Head of caudate nucleus (tissue), 42 donors: ENCODE measurements around the gene SERPINB12.

Experiments used
- DNase-seq, 42 donors: peaks; one replicate each; pipeline versions ENCODE4 v3.0.0 to v3.0.0-alpha.2; 2020 to 2021; ENCODE audit warnings: mixed read lengths in 7 of 42
- intact Hi-C: fragments of 100-400 bp; cut with DNase I; formaldehyde crosslinking; loops from one replicate; pipeline ENCODE4 v1.15.0; 2022

The SERPINB12 gene

GRCh38 chr18:63544017-63544416, 1.8 kb downstream of the SERPINB12 start:
- intact Hi-C loops = no loop called here

GRCh38 chr18:63545000-63545399, 2.8 kb downstream of the SERPINB12 start:
- intact Hi-C loops = no loop called here
- no peak for DNase-seq

More at GRCh38 chr18:63544017-63544416, 1.8 kb downstream of the SERPINB12 start:
- DNase-seq = no peak

- intact Hi-C loops = no loop called here
Measured at GRCh38 chr18:63550068-63550467, 7.9 kb downstream of the SERPINB12 start.

GRCh38 chr18:63551769-63552168, 9.6 kb downstream of the SERPINB12 start:
- no peak for DNase-seq
- intact Hi-C loops = no loop called here

More at GRCh38 chr18:63550068-63550467, 7.9 kb downstream of the SERPINB12 start:
- DNase-seq = no peak

GRCh38 chr18:63552581-63552980, 10.4 kb downstream of the SERPINB12 start:
- intact Hi-C loops = no loop called here
- DNase-seq = no peak

GRCh38 chr18:63553081-63553480, 10.9 kb downstream of the SERPINB12 start:
- no peak for DNase-seq
- intact Hi-C loops = no loop called here

GRCh38 chr18:63559567-63560491, 17.7 kb downstream of the SERPINB12 start:
- intact Hi-C loops = no loop called here

GRCh38 chr18:63562284-63562683, 20.1 kb downstream of the SERPINB12 start:
- no peak for DNase-seq
- intact Hi-C loops = no loop called here

More at GRCh38 chr18:63559567-63560491, 17.7 kb downstream of the SERPINB12 start:
- peak in 2 of 42 donors; percentile 18 to 42 for DNase-seq

GRCh38 chr18:63564021-63564420, 21.9 kb downstream of the SERPINB12 start:
- DNase-seq = no peak
- intact Hi-C loops = no loop called here

GRCh38 chr18:63564561-63564960, 22.4 kb downstream of the SERPINB12 start:
- DNase-seq = no peak
- intact Hi-C loops = no loop called here

GRCh38 chr18:63567276-63567675, 25.1 kb downstream of the SERPINB12 start:
- intact Hi-C loops = no loop called here
- DNase-seq = no peak

GRCh38 chr18:63567825-63568224, 25.7 kb downstream of the SERPINB12 start:
- DNase-seq = no peak
- intact Hi-C loops = no loop called here

- DNase-seq = no peak
- intact Hi-C loops = no loop called here
Measured at GRCh38 chr18:63570721-63571120, 28.6 kb downstream of the SERPINB12 start.

- intact Hi-C loops = no loop called here
- no peak for DNase-seq
Measured at GRCh38 chr18:63575681-63576080, 33.5 kb downstream of the SERPINB12 start.

- intact Hi-C loops = no loop called here
- peak in 9 of 42 donors; percentile 13 to 75 (median 30) for DNase-seq
Measured at GRCh38 chr18:63578357-63578958, 36.3 kb downstream of the SERPINB12 start.

GRCh38 chr18:63579616-63580015, 37.4 kb downstream of the SERPINB12 start:
- intact Hi-C loops = no loop called here
- DNase-seq = no peak

GRCh38 chr18:63585988-63586387, 43.8 kb downstream of the SERPINB12 start:
- DNase-seq = no peak
- intact Hi-C loops = no loop called here

GRCh38 chr18:63586431-63586830, 44.3 kb downstream of the SERPINB12 start:
- DNase-seq = no peak
- intact Hi-C loops = no loop called here

- intact Hi-C loops = no loop called here
- DNase-seq = no peak
Measured at GRCh38 chr18:63586966-63587365, 44.8 kb downstream of the SERPINB12 start, which contains the start of gene SERPINB13. Gene SERPINB13, plus strand, starts transcription at chr18:63587343. Its CDS starts 1,325 bp downstream, at chr18:63588668.

GRCh38 chr18:63588909-63589308, 46.7 kb downstream of the SERPINB12 start:
- DNase-seq = no peak
- intact Hi-C loops = no loop called here
